HG03558 (cell line): ENCODE data around the gene ZBTB49.
"Not testable (repeated sequence)": the region's sequence is repeated elsewhere in the genome, so short reads cannot be mapped to it uniquely, and the experiment has no call there.

Source experiments
- ATAC-seq: cut with Tn5 transposase; IDR thresholded peaks from one replicate; pipeline ENCODE4 v1.9.1; 2021; ENCODE audit warnings: moderate number of reproducible peaks; ENCODE audit not compliant: unreplicated experiment; ENCODE audit errors: extremely low read depth

ZBTB49 gene

DNA sequence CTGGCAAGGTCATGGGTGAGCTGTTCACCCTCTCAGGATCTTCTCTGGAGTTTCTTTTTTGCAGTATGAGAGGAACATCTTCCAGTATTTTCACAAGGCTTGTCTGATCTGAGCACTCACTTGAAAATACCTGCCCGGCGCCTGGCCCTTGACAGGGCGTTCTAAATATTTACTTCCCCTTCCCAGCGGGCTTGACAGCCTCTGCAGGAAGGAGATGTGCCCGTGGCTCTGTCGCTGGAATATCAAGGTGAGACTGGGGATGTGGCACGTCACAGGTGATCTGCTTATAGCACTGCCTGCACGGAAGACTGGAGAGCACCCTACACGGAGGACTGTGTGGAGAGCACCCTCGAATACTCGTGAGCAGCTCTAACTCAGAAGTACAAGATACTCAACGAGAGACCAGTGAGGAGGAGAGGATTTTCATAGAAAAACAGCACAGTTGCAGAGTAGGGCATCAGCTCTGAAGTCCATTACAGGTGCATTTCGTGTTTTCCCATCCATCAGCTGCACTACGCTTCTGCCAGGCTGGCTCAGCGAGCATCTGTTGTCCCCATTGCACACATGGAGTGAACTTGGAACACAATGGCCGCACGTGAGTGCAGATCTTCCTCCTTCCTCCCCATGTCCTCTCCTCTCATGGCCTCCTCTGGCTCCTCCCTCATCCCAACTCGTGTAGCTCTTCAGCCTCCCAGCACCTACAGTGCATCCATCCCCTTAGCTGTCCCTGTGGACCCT, 32.1 kb downstream of the ZBTB49 start:
- no peak for ATAC-seq

DNA sequence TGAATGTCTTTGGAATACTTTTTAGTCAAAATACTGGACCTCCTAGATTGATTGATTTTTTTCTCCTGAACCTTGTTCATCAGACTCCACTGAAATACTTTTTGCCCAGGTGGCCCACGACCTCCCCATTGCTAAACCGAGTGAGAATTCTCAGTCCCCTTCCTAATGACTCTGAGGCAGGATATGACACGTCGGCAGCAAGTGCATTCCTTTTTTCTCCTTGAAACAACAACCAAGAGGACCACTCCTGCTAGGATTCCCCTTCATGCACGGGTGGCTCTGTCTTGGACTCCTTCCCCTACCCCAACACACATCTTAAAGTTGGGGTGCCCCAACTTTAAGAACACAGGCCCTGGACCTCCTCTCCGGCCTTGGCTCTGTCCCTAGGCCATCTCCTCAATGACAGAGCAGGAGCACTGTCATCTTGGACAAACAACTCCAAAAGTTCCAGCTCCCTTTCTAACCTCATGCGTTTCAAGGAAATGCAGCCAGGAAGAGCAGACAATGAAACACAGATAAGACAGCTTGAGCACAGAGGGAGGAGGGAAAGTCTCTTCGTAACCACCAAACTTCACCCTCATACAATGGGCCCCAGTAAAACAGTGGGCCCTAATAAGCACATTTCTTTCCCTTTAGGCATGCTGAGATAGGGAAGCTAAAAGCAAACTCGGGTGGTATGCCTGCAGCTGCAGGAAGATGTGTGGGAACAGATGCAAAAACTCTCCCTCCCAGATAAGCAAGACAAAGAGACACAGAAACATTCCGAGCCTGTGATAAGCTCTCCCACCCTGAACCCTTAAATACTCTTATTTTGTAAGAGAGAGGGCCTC, 33.9 kb downstream of the ZBTB49 start:
- ATAC-seq = no peak

DNA sequence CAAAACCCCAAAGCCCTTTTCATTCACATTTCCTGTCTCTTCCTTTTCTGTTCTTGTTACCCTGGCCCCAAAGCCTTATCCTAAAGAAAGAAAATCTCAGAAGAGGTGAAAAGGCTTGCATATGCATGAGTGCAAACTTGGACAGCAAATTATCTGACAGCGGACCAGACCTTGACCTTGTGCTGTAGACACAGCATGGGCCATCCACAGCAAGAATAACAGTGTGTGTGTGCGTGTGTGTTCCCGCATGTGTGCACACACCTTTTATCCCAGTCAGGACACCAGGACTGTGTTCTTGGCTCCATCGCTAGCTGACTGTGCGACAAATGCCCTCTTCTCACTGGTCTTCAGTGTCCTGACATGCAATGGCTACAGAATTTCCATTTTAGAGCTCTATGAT, 35.3 kb downstream of the ZBTB49 start:
- no peak for ATAC-seq

DNA sequence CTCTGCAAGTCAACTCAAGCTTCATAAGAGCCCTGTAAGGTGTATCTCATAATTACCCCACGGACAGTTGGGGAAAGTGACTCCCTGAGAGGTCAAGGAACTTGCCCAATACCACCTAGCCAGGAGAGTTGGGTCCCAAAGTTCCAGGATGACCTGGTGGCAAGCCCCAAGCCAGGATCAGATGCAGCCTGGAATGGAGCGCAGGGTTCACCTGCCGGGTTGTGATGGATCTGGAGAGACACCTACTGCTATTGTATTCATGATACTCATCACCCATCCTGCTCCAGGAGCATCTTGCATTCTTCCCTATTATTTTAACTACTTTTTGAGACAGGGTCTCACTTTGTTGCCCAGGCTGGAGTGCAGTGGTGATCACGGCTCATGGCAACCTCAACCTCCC, 36.1 kb downstream of the ZBTB49 start:
- ATAC-seq = no peak

DNA sequence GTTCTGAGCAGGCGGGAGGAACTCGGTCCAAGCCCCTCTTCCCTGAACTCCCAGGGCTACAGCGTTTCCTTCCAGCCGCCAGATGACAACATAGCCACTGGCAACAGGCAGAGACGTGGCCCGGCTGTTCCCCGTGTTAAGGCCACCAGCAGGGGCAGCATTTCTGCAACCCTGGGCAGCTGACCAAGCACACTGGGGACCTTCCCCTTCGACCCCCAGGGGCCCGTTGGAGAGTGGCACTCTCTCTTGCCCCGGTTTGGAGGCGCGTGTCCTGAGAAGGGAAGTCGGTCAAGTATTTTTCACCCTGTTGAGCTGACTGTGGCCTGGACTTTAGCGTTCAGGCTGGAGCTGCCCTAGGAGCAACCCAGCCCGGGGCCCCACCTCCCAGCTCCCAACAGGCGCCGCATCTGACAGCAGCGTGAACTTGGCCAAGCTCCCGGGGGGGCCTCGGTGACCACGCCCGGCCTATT, 37.6 kb downstream of the ZBTB49 start:
- ATAC-seq = no peak

DNA sequence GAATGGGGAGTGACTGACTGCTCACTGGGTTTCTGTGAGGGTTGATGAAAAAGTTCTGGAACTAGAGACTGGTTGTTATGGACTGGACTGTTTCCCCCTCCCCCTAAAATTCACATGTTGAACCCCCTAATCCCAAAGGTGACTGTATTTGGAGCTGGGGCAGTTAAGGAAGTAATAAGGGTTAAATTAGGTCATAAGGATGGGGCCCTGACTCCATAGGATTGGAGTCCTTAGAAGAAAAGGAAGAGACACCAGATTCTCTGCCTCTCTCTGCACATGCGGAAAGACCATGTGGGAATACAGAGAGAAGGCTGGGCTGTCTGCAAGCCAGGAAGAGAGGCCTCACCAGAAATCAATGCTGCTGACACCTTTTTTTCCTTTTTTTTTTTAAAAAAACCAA, 38.2 kb downstream of the ZBTB49 start:
- no peak for ATAC-seq

DNA sequence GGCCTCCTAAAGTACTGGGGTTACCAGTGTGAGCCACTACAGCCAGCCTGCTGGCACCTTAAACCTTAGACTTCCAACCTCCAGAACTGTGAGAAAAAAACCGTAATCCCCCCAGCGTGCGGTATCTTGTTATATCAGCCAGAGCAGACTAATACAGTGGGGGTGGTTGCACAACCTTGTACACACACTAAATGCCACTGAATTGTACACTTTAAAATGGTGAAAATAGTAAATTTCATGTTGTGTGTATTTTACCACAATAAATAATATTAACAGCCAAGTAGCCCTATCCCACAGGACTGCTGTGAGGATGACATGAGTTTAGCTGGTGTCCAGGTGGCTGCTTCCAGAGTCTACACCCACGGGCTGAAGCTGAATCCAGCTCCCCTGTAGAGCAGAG, 38.8 kb downstream of the ZBTB49 start:
- ATAC-seq = no peak

DNA sequence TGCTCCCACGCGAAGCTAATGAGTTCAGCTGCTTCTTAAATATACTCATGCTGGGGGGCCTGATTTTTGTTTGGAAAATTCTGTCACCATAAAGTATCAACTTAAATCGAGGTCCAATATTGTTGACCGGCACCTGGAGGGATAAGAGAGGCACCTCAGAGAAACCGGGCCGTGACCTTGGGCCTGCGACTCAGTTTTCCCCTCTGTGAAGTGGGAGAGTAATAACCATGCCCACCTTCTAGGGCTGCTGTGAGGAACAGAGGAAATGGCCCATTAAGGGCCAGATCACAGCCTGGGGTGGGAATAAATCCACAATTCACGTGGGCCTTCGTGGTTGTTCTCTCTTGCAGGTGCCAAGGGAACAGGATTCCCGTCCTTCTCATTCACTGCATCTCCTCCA, 39.4 kb downstream of the ZBTB49 start:
- ATAC-seq = no peak

DNA sequence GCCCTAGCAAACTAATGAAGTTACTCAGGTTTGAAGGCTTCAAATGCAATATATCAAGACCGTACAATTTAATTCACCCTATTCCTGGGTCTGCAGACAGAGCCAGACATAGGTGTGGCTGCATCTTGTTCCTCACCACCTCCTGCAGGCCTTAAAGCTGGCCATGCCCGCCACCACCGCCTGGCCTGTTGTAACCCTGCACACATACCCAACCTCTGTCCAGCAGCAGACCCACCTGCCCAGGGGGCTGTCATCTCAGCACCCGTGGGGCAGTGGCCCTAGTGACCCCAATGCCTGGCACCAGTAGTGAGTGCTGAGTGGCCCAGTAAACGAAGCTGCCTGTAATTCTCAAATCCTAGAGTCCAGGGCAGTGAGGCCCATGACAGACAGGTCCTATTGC, 40.7 kb downstream of the ZBTB49 start:
- ATAC-seq = no peak

DNA sequence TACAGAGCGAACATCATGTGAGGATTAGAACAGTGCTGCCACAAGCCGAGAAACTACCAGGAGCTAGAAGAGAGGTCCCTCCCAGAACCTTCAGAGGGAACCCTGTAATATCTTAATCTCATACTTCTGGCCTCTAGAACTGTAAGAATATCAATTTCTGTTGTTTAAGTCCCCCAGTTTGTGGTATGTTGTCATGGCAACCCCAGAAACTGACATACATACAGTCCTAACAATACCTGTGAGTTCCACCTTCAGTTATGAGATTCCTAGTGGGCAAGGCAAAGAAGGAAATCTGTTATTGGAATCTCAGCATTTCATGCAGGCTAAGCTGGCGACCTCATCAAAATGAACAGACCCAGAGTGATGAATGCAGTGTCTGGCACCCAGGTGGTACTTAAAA, 42.5 kb downstream of the ZBTB49 start:
- no peak for ATAC-seq

DNA sequence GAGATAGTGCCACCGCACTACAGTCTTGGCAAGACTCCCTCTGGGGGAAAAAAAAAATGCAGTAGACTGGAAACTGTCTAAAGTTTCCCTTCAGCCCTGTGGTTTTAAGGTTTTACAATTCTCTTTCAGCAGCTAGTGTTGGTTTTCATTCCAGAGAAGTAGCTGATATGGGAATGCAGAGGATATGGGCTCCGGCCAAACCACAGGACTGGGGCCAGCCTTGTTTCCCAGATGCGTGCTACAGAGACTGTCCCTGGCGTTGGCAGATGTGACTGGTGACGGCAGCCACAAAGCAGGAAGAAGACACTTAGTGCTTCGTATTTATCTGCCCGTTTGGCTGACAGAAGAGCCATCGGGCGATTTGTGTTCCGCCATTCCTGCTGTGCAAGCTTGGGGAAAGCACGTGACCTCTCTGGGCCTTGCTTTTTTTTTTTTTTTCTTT, 43.2 kb downstream of the ZBTB49 start:
- no peak for ATAC-seq

DNA sequence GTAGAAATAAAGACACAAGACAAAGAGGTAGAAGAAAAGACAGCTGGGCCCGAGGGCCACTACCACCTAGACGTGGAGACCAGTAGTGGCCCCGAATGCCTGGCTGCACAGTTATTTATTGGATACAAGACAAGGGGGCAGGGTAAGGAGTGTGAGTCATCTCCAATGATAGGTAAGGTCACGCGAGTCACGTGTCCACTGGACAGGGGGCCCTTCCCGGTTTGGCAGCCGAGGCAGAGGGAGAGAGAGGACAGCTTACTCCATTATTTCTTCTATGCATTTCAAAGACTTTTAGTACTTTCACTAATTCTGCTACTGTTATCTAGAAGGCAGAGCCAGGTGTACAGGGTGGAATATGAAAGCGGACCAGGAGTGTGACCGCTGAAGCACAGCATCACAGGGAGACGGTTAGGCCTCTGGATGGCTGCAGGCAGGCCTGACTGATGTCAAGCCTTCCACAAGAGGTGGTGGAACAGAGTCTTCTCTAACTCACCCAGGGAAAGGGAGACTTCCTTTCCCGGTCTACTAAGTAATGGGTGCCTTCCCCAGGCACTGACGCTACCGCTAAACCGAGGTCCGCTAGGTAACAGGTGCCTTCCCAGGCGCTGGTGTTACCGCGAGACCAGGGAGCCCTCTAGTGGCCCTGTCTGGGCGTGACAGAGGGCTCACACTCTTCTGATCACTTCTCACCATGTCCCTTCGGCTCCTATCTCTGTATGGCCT, 44.9 kb downstream of the ZBTB49 start:
- ATAC-seq = no peak

DNA sequence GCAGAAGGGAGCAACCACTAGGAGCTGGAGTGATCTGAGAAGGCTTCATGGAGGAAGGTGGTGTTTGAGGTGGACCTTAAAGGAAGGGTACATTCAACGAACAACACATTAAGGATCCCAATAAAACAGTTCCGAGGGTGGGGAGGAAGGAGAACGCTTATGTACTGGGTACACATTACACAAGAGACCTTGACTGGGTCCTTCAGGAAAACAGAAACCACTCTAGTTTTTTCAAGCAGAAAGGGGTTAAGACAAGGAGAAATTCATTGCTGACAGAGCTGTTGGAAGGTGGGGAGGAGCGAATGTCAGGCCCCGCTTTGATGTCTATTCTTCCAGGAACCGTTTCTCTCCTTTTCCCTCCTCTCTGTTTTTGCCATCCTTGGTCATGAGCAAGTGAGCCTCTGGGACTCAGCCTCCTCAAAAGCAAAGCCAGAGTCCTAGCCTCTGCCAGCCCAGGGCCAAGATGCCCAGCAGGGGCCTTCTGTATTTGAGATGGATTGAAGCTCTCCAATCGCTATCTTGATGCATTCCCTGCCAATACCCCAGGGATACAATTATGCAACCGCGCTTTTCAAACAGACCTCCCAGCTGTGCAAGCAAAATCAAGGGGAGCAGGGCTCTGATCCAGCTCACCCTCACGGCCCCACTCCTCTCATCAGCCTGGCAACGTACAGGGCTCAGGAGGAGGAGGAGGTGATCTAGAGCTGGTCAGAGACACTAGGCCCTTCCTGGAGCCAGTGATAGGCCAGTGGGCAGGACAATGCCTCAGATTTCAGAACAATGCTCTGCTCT, 48.4 kb downstream of the ZBTB49 start:
- ATAC-seq = no peak

DNA sequence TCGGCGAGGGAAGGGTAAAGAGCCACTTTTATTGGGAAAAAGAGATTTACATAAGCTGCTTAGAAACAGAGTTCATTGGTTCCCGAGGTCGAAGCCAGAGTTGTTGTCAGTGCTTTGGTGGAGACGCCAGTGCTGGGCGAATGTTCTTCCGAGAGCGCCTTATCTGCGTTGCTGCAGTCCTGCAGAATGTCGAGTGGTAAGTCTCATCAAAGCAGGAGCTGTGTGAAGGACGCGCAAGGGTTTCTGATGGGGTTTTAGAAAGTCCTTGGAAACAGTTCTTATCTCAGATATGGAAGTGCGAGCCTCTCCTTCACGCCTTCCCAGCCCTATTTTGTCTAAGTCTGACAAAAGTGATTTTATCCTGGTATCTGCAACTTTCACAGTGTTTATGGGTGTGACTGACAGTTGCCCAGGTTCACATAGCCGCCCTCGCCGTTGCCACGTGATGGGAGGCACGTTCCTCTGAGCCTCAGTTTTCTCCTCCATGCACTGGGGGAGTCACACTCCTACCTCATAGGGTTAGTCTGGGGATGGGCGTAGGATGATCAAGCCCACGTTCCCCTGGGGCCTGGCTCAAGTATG, 49.5 kb downstream of the ZBTB49 start:
- no peak for ATAC-seq

DNA sequence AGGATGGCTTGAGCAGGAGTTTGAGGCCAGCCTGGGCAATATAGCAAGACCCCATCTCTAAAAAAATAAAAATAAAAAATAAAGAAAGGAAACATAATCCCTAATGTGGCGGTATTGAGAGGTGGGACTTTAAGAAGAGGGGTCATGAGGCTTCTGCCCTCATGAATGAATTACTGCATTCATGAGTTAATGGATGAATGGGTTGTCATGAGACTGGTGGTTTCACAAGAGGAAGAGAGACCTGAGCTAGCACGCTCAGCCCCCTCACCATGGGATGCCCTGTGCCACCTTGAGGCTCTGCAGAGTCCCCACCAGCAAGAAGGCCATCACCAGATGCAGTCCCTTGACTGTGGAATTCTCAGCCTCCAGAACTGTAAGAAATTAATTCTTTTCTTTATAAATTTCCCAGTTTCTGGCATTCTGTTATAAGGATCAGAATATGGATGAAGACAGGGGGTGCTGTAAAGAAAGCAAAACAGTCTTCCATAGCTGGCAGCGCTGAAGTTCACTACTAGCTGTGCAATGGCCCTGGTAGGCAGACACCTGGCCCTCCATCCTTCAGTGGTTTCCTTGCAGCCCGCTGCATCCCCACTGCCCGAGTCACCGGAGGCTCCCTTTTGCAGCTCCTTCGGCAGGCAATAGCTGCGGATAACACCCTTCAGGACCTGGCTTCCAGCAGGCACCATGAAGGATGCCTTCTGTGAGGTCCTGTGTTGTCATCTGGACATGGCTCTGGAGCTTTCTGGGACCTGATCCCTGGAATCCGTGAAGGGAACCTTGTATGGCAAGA, 52.0 kb downstream of the ZBTB49 start:
- ATAC-seq = no peak

DNA sequence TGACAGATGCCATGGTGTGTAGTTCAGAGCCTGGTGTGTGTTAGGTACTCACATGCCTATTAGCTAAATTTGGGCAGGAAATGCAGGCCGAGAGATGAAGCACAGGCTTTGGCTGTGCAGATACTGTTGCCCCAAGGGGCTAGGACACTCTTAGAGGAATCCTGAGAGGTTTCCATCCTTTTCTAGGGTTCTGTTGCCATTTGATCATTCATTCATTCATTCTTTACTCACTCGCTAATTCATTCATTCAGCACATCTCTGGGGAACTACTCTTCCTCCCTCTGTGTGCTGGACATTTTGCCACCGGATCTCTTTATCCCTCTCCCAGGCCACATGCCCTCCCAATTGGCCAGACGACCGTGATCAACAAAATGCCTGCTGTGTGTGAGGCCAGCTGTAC, 53.0 kb downstream of the ZBTB49 start:
- no peak for ATAC-seq

DNA sequence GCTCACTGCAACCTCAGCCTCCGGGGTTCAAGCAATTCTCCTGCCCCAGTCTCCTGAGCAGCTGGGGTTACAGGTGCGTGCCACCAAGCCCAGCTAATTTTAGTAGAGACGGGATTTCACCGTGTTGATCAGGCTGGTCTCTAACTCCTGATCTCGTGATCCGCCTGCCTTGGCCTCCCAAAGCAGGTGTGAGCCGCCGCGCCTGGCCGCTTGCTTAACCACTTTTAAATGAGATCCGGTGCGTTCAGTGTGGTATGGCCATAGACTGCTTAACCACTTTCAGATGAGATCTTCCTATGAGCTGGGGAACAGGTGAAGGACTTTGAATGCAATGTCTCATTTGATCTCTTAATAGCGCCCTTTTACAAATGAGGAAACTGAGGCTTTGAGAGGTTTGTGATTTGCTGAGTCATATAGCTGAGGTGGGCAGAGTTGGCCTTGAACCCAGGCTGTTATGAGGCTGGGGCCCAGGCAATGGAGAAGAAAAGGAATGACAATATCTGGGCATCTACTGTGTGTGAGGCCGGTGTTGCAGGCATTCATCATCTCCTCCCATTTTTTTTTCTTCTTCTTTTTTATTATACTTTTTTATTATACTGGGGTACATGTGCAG, 55.0 kb downstream of the ZBTB49 start:
- ATAC-seq = no peak

DNA sequence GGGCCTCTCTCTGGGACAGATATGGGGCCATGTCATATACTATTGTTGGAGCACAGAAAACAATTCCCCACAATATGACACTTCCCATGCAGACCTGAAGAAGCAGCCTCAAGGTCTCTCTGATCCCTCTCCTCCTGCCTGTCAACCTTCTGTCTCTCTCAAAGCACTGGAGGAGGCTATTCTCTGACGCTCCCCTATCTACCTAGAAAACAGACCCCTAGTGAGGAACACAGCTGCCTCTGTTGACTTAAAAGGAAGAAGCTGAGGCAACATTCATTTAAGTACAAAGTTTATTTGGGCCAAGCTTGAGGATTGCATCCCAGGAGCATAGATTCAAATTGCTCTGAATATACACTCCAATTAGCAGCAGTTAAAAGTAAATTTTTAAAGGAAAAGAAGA, 57.5 kb downstream of the ZBTB49 start:
- ATAC-seq = no peak

DNA sequence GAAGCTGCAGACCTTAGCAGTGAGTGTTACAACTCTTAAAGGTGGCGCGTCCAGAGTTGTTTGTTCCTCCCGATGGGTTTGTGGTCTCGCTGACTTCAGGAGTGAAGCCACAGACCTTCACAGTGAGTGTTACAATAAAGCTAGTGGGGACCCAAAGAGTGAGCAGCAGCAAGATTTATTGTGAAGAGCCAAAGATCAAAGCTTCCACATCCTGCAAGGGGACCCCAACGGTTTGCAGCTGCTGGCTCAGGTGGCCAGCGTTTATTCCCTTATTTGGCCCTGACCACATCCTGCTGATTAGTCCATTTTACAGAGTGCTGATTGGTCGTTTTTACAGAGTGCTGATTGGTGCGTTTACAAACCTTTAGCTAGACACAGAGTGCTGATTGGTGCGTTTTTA, 58.5 kb downstream of the ZBTB49 start:
- not testable (repeated sequence) for ATAC-seq
